Measurements from ENCODE around the gene SYT13. TPM values are rescaled to one million over a fixed set of nuclear protein-coding genes. Genes with fewer than 3 reads are reported as not detected.

The SYT13 gene
- total RNA-seq, 1 experiment from 2014 or later: 4.3 TPM

DNA sequence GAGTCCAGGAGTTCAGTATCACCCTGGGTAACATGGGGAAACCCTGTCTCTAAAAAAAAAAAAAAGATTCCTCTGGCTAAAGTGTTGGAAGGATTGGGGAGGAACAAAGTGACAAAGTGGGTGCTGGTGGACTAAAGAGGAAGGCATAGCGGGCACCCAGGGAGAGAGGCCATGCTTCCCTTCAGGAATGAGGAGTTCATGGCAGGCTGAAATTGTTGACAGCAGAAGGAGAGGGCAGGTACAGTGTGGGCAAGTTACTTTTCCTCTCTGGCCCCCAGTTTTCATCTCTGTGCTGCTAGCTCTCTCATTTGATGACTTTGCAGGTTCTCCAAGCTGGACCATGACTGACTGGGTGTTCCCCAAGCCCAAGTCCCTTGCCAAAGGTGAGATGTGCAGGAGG is 4.4 kb upstream of the SYT13 start:
- H3K4ac ChIP-seq (ENCODE audit: low read depth, low read length): no peak overlapping the region
- no peaks in the 10 kb centered on the region for H4K20me1 ChIP-seq (ENCODE audit: control insufficient read depth, insufficient read depth, insufficient read length)
- no peak overlapping the region for H2BK5ac ChIP-seq (ENCODE audit: insufficient read length, low read length)
- TF ChIP-seq, protein P1, sequence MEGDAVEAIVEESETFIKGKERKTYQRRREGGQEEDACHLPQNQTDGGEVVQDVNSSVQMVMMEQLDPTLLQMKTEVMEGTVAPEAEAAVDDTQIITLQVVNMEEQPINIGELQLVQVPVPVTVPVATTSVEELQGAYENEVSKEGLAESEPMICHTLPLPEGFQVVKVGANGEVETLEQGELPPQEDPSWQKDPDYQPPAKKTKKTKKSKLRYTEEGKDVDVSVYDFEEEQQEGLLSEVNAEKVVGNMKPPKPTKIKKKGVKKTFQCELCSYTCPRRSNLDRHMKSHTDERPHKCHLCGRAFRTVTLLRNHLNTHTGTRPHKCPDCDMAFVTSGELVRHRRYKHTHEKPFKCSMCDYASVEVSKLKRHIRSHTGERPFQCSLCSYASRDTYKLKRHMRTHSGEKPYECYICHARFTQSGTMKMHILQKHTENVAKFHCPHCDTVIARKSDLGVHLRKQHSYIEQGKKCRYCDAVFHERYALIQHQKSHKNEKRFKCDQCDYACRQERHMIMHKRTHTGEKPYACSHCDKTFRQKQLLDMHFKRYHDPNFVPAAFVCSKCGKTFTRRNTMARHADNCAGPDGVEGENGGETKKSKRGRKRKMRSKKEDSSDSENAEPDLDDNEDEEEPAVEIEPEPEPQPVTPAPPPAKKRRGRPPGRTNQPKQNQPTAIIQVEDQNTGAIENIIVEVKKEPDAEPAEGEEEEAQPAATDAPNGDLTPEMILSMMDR (conservative IDR thresholded peaks at IDR 0.05): no peak
- H3K27ac ChIP-seq (ENCODE audit: insufficient read length, low read depth, low read length): no peak overlapping the region
- Mint-ChIP-seq H3K4me1 (peaks cover 4 to 6% of the 10 kb centered on the region in 2 experiments; a peak in 2 of 4 replicates), H3K36me3 (ENCODE audit: insufficient read depth in 1 of 3, low read depth in 3 of 3) (no peaks in the 10 kb centered on the region; a peak in 2 of 7 replicates), H3K9me3 (no peaks in the 10 kb centered on the region), H3K27me3 (ENCODE audit: low read depth) (peaks cover 58% of the 10 kb centered on the region), H3K27ac (no peak overlapping the region), H3K4me3 (no peak overlapping the region)
- H3K79me1 ChIP-seq (ENCODE audit: insufficient read depth, low read depth, low read length, poor library complexity, severe bottlenecking): no peaks in the 10 kb centered on the region
- H3K18ac ChIP-seq (ENCODE audit: insufficient read length, low read depth, low read length): no peak overlapping the region
- no peak overlapping the region for H2BK15ac ChIP-seq (ENCODE audit: low read depth, low read length)
- DNase-seq: no peak
- H4K5ac ChIP-seq (ENCODE audit: insufficient read length, low read depth, low read length): no peak overlapping the region
- no peak overlapping the region for H2BK12ac ChIP-seq (ENCODE audit: insufficient read length, low read depth, low read length)
- H3K56ac ChIP-seq (ENCODE audit: insufficient read length, low read depth, low read length): no peak overlapping the region
- H3K14ac ChIP-seq (ENCODE audit: insufficient read depth, low read length): no peak overlapping the region
- H3K23me2 ChIP-seq (ENCODE audit: insufficient read length, low read depth, low read length, poor library complexity, severe bottlenecking): peaks cover 4% of the 10 kb centered on the region
- no CpG with 5 or more reads among the region's 1 CpG for WGBS (ENCODE audit: extremely low coverage, insufficient read length, low lambda C conversion rate)
- H3K4me2 ChIP-seq (ENCODE audit: insufficient read depth, insufficient read length, low read length): no peak overlapping the region
- H2AK5ac ChIP-seq (ENCODE audit: insufficient read length, low read length): no peak overlapping the region
- no peak overlapping the region for H2AFZ ChIP-seq (ENCODE audit: low read length)
- H3T11ph ChIP-seq (ENCODE audit: low read length): no peak overlapping the region
- no peak overlapping the region for H4K8ac ChIP-seq (replicated peaks; ENCODE audit: insufficient read length, low read depth, low read length)
- H3K79me2 ChIP-seq (ENCODE audit: insufficient read depth, low read length): no peaks in the 10 kb centered on the region
- H3K4me1 ChIP-seq (ENCODE audit: insufficient read depth, low read length): peaks cover 2% of the 10 kb centered on the region; the same call in 1 of the 2 replicates
- no peaks in the 10 kb centered on the region for H3K9me3 ChIP-seq (ENCODE audit: control insufficient read depth, low read depth, low read length)
- no peak overlapping the region for H3K23ac ChIP-seq (ENCODE audit: insufficient read length, low read depth, low read length)
- no peak overlapping the region for H2BK120ac ChIP-seq (ENCODE audit: low read depth, low read length, poor library complexity, severe bottlenecking)
- no peak overlapping the region for H2BK20ac ChIP-seq (ENCODE audit: low read depth, low read length, poor library complexity, severe bottlenecking)
- H4K91ac ChIP-seq (ENCODE audit: insufficient read length, low read depth, low read length): no peak overlapping the region
- H3K9ac ChIP-seq (ENCODE audit: extremely low read depth, insufficient read length, low read length): no peak overlapping the region
- no peaks in the 10 kb centered on the region for H3K27me3 ChIP-seq (ENCODE audit: insufficient read depth, low read length)
